ENCODE measurements around the gene CCDC187. TPM values are rescaled to one million over a fixed set of nuclear protein-coding genes. Genes with fewer than 3 reads are reported as not detected.

The CCDC187 gene
- total RNA-seq, 2 donors from 2014 or later = 1.2 TPM; not detected in 1

GRCh38 chr9:136286359-136286986 is 17.4 kb downstream of the CCDC187 start:
- DNase-seq (ENCODE audit: low spot score) = no peak
- TF ChIP-seq POLR2AphosphoS5 (IDR thresholded peaks at IDR 0.05) (no peak), POLR2A (IDR thresholded peaks at IDR 0.05) (no peak), CTCF (IDR thresholded peaks at IDR 0.05) (no peak)
- Histone ChIP-seq H3K4me3 (no peak overlapping the region), H3K27ac (no peak overlapping the region), H3K27me3 (replicated peaks; ENCODE audit: insufficient read depth) (no peaks in the 10 kb centered on the region), H3K9me3 (no peaks in the 10 kb centered on the region), H3K4me1 (replicated peaks) (no peaks in the 10 kb centered on the region), H3K36me3 (no peaks in the 10 kb centered on the region)
- 85% methylated on average over 30 of the region's 30 CpGs for WGBS
- intact Hi-C loops (cut with DNase I) = no loop called here

- Histone ChIP-seq H3K27ac (no peak overlapping the region), H3K36me3 (no peaks in the 10 kb centered on the region), H3K4me3 (no peak overlapping the region), H3K27me3 (replicated peaks; ENCODE audit: insufficient read depth) (no peaks in the 10 kb centered on the region), H3K9me3 (no peaks in the 10 kb centered on the region), H3K4me1 (replicated peaks) (no peaks in the 10 kb centered on the region)
- WGBS = 85% methylated on average over 15 of the region's 28 CpGs
- DNase-seq (ENCODE audit: low spot score) = no peak
- intact Hi-C loops (cut with DNase I) = no loop called here
- TF ChIP-seq POLR2A (IDR thresholded peaks at IDR 0.05) (no peak), CTCF (IDR thresholded peaks at IDR 0.05) (no peak), POLR2AphosphoS5 (IDR thresholded peaks at IDR 0.05) (no peak)
Measured at GRCh38 chr9:136285501-136286358, 18.2 kb downstream of the CCDC187 start.

GRCh38 chr9:136284951-136285350 is 18.9 kb downstream of the CCDC187 start:
- Histone ChIP-seq H3K36me3 (no peaks in the 10 kb centered on the region), H3K27me3 (replicated peaks; ENCODE audit: insufficient read depth) (no peaks in the 10 kb centered on the region), H3K4me1 (replicated peaks) (no peaks in the 10 kb centered on the region), H3K27ac (no peak overlapping the region), H3K4me3 (no peak overlapping the region), H3K9me3 (no peaks in the 10 kb centered on the region)
- TF ChIP-seq POLR2A (IDR thresholded peaks at IDR 0.05) (no peak), CTCF (IDR thresholded peaks at IDR 0.05) (no peak), POLR2AphosphoS5 (IDR thresholded peaks at IDR 0.05) (no peak)
- 93% methylated on average over 11 of the region's 19 CpGs for WGBS
- no peak for DNase-seq (ENCODE audit: low spot score)
- intact Hi-C loops (cut with DNase I) = loop anchor here (5.0 kb wide), 1 partner anchor 148 kb away; no protein-coding TSS in a partner anchor

- no peak overlapping the region for H3K4me3 ChIP-seq
- H3K9me3 ChIP-seq = no peaks in the 10 kb centered on the region
- DNase-seq (ENCODE audit: low spot score) = no peak
- no peak for TF ChIP-seq POLR2A (IDR thresholded peaks at IDR 0.05)
- TF ChIP-seq POLR2AphosphoS5 (IDR thresholded peaks at IDR 0.05) = no peak
- no peak for TF ChIP-seq CTCF (IDR thresholded peaks at IDR 0.05)
- H3K27ac ChIP-seq = no peak overlapping the region
- 80% methylated on average over 14 of the region's 22 CpGs for WGBS
- H3K27me3 ChIP-seq (replicated peaks; ENCODE audit: insufficient read depth) = peaks cover 2% of the 10 kb centered on the region
- intact Hi-C loops (cut with DNase I) = loop anchor here (5.0 kb wide), 1 partner anchor 147 kb away; no protein-coding TSS in a partner anchor
- no peaks in the 10 kb centered on the region for H3K36me3 ChIP-seq
- no peaks in the 10 kb centered on the region for H3K4me1 ChIP-seq (replicated peaks)
Measured at GRCh38 chr9:136284311-136284710, 19.6 kb downstream of the CCDC187 start.
